H1 (cell line): ENCODE measurements around the gene ZNF175. TPM values are rescaled to one million over a fixed set of nuclear protein-coding genes. Genes with fewer than 3 reads are reported as not detected.

ENCODE experiments used
- CHD1 ChIP-seq: IDR thresholded peaks from 2 replicates; pipeline ENCODE4 v1.6.1; 2012; ENCODE audit warnings: low read depth, low read length, improper control_type of control experiment
- FOSL1 ChIP-seq: IDR thresholded peaks from 2 replicates; pipeline ENCODE4 v1.6.1; 2011; ENCODE audit warnings: mild to moderate bottlenecking, low read depth, low read length, moderate library complexity; ENCODE audit not compliant: insufficient read depth
- KDM4A ChIP-seq: IDR thresholded peaks from one replicate; pipeline ENCODE4 v1.7.1; 2012; ENCODE audit warnings: low read depth, mild to moderate bottlenecking, moderate library complexity, low read length, inconsistent platforms; ENCODE audit not compliant: severe bottlenecking
- RFX5 ChIP-seq: IDR thresholded peaks from 2 replicates; pipeline ENCODE4 v1.6.1; 2011; ENCODE audit warnings: low read depth, low read length, improper control_type of control experiment, borderline replicate concordance
- SP1 ChIP-seq: IDR thresholded peaks from 2 replicates; pipeline ENCODE4 v1.6.1; 2011; ENCODE audit warnings: low read depth, low read length
- USF2 ChIP-seq: IDR thresholded peaks from 2 replicates; pipeline ENCODE4 v1.6.1; 2011; ENCODE audit warnings: low read length, improper control_type of control experiment
- polyA plus RNA-seq, 7 experiments: library from polyadenylated mRNA; depleted of rRNA in 3 of 7; stranded (reverse) in 5 of 7; unstranded in 2 of 7; fragments of >200 nt in 5 of 7; fragments of 200-250 nt in 2 of 7; gene quantifications; 1 replicate in 5 of 7; 2 replicates in 1 of 7; 4 replicates in 1 of 7; pipeline versions ENCODE4 v1.2.1 to v1.2.3, GENCODE V29; 2011 to 2013; ENCODE audit warnings: missing spikeins in 2 of 7, mixed read lengths in 2 of 7
- total RNA-seq: library from RNA; stranded (reverse); fragmentation: NEBNext Ultra II Directional; extraction: Animal tissue kit (Norgen Biotek cat#: 25700); gene quantifications from 2 replicates; pipeline ENCODE4 v1.2.1, GENCODE V29; 2021

The ZNF175 gene
- total and polyA plus RNA-seq, 2 of the 8 experiments (the other 6 are each of a cell fraction or from before 2014, with no cell fraction given): 1.7 to 11.1 TPM

GRCh38 chr19:51607077-51607476 is 36.0 kb downstream of the ZNF175 start (continued):
- TF ChIP-seq FOSL1 (no peak), SP1 (no peak), KDM4A (no peak), RFX5 (no peak), USF2 (no peak), CHD1 (no peak)
